ENCODE results near the gene NDUFB11.
A peak's percentile ranks its signal among the peaks of the same experiment; 100 is the strongest.
"Not testable (repeated sequence)": the region's sequence is repeated elsewhere in the genome, so short reads cannot be mapped to it uniquely, and the experiment has no call there.

The NDUFB11 gene

GRCh38 chrX:47145395-47146120 lies 1.1 kb upstream of the NDUFB11 start:
- H4K20me1 ChIP-seq (ENCODE audit: insufficient read depth, low read length), result peaks cover 34% of the 10 kb centered on the region
- peak overlapping the region; percentile 100 for H3K9ac ChIP-seq (ENCODE audit: low read length)
- H2AFZ ChIP-seq (ENCODE audit: low read depth, low read length), result no peak overlapping the region; the same call in 1 of the 2 replicates
- H3K9me3 ChIP-seq (ENCODE audit: insufficient read depth, low read length), result no peaks in the 10 kb centered on the region
- peaks cover 19% of the 10 kb centered on the region for H3K4me1 ChIP-seq (ENCODE audit: low read length)
- peak overlapping the region; percentile 98 for H3K27ac ChIP-seq (ENCODE audit: low read length)
- H3K27me3 ChIP-seq (ENCODE audit: low read depth, low read length), result no peaks in the 10 kb centered on the region
- H3K4me3 ChIP-seq (ENCODE audit: low read length), result peak overlapping the region; percentile 98
- peaks cover 72% of the 10 kb centered on the region for H3K79me2 ChIP-seq (ENCODE audit: low read length)
- peaks cover 26% of the 10 kb centered on the region for H3K36me3 ChIP-seq (replicated peaks; ENCODE audit: low read depth, low read length)
- H3K4me2 ChIP-seq (ENCODE audit: low read length), result peak overlapping the region; percentile 89
- no peak for TF ChIP-seq EZH2phosphoT487 (IDR thresholded peaks at IDR 0.05; ENCODE audit: low read depth)
- TF ChIP-seq CTCF (IDR thresholded peaks at IDR 0.05; ENCODE audit: low read depth, low read length), result no peak

GRCh38 chrX:47143894-47144625 lies 442 bp downstream of the NDUFB11 start:
- H4K20me1 ChIP-seq (ENCODE audit: insufficient read depth, low read length), result peaks cover 34% of the 10 kb centered on the region
- peaks cover 19% of the 10 kb centered on the region for H3K4me1 ChIP-seq (ENCODE audit: low read length)
- H3K27me3 ChIP-seq (ENCODE audit: low read depth, low read length), result no peaks in the 10 kb centered on the region
- H3K27ac ChIP-seq (ENCODE audit: low read length), result peak overlapping the region; percentile 98
- no peak overlapping the region; the same call in 1 of the 2 replicates for H2AFZ ChIP-seq (ENCODE audit: low read depth, low read length)
- peaks cover 28% of the 10 kb centered on the region for H3K36me3 ChIP-seq (replicated peaks; ENCODE audit: low read depth, low read length)
- no peaks in the 10 kb centered on the region for H3K9me3 ChIP-seq (ENCODE audit: insufficient read depth, low read length)
- H3K79me2 ChIP-seq (ENCODE audit: low read length), result peaks cover 57% of the 10 kb centered on the region
- H3K9ac ChIP-seq (ENCODE audit: low read length), result peak overlapping the region; percentile 100
- no peak for TF ChIP-seq CTCF (IDR thresholded peaks at IDR 0.05; ENCODE audit: low read depth, low read length)
- TF ChIP-seq EZH2phosphoT487 (IDR thresholded peaks at IDR 0.05; ENCODE audit: low read depth), result no peak
- peak overlapping the region; percentile 98 for H3K4me3 ChIP-seq (ENCODE audit: low read length)
- H3K4me2 ChIP-seq (ENCODE audit: low read length), result peak overlapping the region; percentile 82

- Histone ChIP-seq H3K79me2 (ENCODE audit: low read length) (peaks cover 9% of the 10 kb centered on the region), H3K4me1 (ENCODE audit: low read length) (peaks cover under 1% of the 10 kb centered on the region; the same call in 1 of the 2 replicates), H3K4me2 (ENCODE audit: low read length) (no peak overlapping the region), H3K9ac (ENCODE audit: low read length) (no peak overlapping the region), H3K4me3 (ENCODE audit: low read length) (no peak overlapping the region), H3K27ac (ENCODE audit: low read length) (no peak overlapping the region), H4K20me1 (ENCODE audit: insufficient read depth, low read length) (peaks cover under 1% of the 10 kb centered on the region; the same call in 1 of the 2 replicates), H3K36me3 (replicated peaks; ENCODE audit: low read depth, low read length) (peaks cover 13% of the 10 kb centered on the region), H2AFZ (ENCODE audit: low read depth, low read length) (no peak overlapping the region), H3K27me3 (ENCODE audit: low read depth, low read length) (no peaks in the 10 kb centered on the region), H3K9me3 (ENCODE audit: insufficient read depth, low read length) (no peaks in the 10 kb centered on the region)
- TF ChIP-seq EZH2phosphoT487 (IDR thresholded peaks at IDR 0.05; ENCODE audit: low read depth) (no peak), CTCF (IDR thresholded peaks at IDR 0.05; ENCODE audit: low read depth, low read length) (no peak)
Measured at GRCh38 chrX:47138171-47138570, 6.3 kb downstream of the NDUFB11 start.

- not testable (repeated sequence) for H4K20me1 ChIP-seq (ENCODE audit: insufficient read depth, low read length); H3K9me3 ChIP-seq (ENCODE audit: insufficient read depth, low read length); H3K36me3 ChIP-seq (replicated peaks; ENCODE audit: low read depth, low read length); H3K4me2 ChIP-seq (ENCODE audit: low read length); H3K27ac ChIP-seq (ENCODE audit: low read length); H2AFZ ChIP-seq (ENCODE audit: low read depth, low read length); H3K4me1 ChIP-seq (ENCODE audit: low read length); H3K79me2 ChIP-seq (ENCODE audit: low read length); H3K9ac ChIP-seq (ENCODE audit: low read length); H3K4me3 ChIP-seq (ENCODE audit: low read length); H3K27me3 ChIP-seq (ENCODE audit: low read depth, low read length)
Measured at GRCh38 chrX:47135650-47136049, 8.9 kb downstream of the NDUFB11 start.
